PC-9 (cell line): ENCODE measurements around the gene RUNDC3A.

Experiments
- EZH2 ChIP-seq: fragments of 200-600 bp; sonication (generic); IDR thresholded peaks from 2 replicates; pipeline ENCODE4 v1.8.0; 2017; ENCODE audit warnings: antibody characterized with exemption, low read depth
- TF ChIP-seq, protein P1 (sequence below): fragments of 200-600 bp; sonication (generic); conservative IDR thresholded peaks from 2 replicates; pipeline ENCODE4 v1.6.1; 2017; ENCODE audit warnings: mixed run types, antibody characterized with exemption, mild to moderate bottlenecking, moderate library complexity

DNA sequence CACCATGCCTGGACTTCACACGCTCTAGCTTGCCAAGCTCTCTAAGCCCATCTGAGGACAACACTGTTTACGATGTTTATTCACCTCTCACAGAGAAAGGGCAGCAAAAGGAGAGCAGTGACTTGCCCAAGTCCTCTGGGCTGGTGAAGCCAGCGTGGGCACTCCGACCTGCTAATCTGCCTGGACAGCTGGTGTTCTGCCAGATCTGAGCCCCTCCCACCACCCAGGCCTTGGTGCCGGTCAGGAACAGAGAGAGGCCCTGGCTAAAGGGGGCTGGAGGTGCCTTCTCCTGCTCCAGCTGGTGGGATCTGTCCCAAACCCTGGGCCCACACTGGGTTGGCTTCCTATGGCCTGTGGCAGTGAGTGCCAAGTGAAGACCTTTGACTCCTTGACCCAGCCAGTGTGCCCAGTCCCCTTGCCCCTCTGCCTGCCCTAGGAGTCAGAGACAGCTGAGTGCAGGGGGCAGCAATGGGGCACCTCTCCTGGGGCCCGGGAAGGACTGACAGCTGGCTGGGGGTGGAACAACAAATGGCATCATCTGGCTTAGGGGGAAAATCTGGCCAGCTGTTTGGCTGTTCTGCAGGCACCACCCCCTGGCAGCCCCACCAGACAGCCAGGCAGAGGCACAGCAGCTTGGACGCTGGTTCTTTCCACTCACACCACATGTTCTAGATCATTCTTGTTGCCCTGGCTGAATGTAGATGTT, 38.7 kb upstream of the RUNDC3A start:
- TF ChIP-seq, protein P1, sequence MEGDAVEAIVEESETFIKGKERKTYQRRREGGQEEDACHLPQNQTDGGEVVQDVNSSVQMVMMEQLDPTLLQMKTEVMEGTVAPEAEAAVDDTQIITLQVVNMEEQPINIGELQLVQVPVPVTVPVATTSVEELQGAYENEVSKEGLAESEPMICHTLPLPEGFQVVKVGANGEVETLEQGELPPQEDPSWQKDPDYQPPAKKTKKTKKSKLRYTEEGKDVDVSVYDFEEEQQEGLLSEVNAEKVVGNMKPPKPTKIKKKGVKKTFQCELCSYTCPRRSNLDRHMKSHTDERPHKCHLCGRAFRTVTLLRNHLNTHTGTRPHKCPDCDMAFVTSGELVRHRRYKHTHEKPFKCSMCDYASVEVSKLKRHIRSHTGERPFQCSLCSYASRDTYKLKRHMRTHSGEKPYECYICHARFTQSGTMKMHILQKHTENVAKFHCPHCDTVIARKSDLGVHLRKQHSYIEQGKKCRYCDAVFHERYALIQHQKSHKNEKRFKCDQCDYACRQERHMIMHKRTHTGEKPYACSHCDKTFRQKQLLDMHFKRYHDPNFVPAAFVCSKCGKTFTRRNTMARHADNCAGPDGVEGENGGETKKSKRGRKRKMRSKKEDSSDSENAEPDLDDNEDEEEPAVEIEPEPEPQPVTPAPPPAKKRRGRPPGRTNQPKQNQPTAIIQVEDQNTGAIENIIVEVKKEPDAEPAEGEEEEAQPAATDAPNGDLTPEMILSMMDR, result no peak
- TF ChIP-seq EZH2, result no peak
